A172 (cell line): Measurements from ENCODE around the gene CXCL8. TPM values are rescaled to one million over a fixed set of nuclear protein-coding genes. Genes with fewer than 3 reads are reported as not detected.
A peak's percentile ranks its signal among the peaks of the same experiment; 100 is the strongest.

Source experiments
- DNase-seq: peaks from one replicate; pipeline ENCODE4 v3.0.0-alpha.2; 2015; ENCODE audit warnings: low spot score
- total RNA-seq: library from RNA; depleted of rRNA; stranded (reverse); fragments of >200 nt; shearing (Covaris generic); gene quantifications from 2 replicates; pipeline ENCODE4 v1.2.3, GENCODE V29; 2014

CXCL8 gene
- total RNA-seq, 1 experiment from 2014 or later, result 0.09 TPM

DNA sequence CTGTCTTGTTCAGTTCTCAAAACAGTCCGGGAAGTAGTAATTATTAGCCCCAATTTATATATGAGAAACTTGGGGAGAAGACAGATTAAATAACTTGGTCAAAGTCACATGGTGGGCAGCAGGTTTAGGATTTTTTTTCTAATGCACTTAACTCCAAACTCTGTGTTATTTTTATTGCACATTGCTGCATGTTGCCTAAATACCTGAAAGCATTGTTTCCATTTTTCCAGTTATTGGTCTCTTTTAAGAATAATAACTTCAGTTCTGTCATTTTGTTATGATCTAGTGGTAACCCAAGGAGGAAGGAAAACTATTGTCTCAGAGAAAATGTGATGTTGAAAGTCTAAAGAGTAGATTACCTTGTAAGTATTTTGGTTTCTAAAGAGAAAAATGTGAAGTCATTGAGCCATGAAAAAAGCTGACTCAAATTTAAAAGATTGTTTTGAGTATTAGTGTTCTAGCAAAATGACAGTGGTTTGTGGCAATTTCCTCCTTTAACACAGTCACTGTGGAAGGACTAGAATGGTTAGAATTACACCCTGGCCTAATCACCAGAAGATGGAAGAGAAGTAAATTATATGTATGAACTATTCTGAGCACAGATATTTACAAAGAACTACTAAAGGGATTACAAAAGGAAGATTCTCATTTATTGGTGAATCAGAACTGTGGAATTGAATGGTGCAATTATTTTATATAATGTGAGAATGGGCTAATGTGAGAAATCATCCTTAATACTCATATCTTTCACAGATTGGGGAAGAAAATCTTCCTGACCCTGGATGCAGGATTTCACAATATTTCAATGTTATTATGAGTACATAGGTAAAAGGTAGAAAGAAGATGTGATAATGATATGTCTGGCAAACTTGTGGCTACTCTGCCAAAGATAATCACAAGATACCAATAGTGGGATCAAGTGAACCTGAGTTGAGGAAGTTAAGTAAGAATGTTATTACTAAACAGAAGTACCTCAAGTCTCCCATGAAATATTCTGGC is 21.7 kb upstream of the CXCL8 start:
- no peak for DNase-seq

DNA sequence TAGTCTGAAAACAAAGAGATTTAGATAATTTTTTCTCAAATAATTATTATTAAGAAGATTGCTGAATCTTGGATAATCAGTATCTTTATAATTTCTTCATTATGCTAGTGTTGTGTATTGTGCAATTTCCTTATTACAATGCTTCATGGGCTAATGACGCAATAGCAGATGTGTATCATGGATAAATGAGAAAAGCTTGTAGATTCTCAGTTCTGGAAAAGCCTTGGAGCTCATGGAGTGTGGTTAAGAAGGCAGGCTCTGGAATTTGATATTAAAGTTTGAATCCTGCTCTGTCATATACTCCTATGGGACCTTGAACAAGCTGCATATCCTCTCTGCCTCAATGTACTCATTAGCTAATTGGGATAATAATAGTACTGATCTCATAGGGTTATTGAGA is 18.9 kb upstream of the CXCL8 start:
- DNase-seq, result no peak

DNA sequence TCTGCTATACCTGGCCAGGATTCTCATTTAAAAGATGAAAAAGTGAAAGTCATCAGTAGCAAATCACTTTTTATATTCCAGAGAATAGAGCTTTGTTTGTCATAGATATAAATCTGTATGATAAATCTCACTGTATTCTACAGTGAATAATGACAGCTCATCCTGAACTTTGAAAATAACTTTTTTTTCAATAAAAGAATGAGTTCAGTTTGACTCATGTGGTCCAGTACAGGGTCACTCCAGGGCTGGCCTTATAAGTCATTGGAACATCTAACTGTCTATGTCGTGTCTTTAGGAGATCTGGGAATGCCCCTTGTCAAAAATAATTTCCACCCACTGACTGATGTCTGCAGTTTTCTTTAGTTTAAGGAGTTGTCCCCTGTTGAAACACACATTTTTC is 18.5 kb upstream of the CXCL8 start:
- DNase-seq, result no peak

DNA sequence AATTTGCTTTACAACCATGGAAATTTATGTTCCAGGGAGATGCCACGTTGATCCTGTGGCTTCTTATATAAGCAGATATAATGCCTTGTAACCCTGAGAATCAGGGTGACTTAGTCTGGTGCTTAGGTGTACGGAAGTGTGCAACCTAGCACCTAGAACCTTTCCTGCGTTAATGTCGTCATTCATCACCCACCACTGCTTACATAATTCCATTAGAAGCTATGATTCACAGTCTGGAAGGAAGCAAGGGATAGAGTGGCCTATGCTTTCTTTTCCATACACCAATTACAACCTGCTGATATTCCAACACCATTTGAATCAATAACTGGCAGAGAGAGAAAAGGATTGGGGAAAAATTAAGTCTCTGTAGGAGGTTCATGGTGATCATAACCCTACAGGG is 17.3 kb upstream of the CXCL8 start:
- no peak for DNase-seq

DNA sequence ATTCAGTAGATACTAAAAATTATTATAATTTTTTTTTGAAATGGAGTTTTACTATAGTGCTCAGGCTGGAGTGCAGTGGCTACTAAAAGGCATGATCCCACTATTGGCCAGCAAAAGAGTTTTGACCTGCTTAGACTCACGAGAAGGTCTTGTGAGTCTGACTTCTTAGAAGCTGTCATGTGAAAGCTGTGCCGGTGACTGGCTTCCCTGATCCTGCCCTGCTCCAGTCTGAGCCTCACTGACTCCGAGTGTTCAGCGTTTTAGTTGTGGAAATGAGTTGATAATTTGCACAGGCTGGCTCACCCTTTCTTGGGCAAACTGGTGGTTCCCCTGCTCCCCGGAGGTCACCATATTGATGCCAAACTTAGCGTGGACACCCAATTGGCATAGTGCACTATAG is 16.4 kb upstream of the CXCL8 start:
- DNase-seq, result no peak

DNA sequence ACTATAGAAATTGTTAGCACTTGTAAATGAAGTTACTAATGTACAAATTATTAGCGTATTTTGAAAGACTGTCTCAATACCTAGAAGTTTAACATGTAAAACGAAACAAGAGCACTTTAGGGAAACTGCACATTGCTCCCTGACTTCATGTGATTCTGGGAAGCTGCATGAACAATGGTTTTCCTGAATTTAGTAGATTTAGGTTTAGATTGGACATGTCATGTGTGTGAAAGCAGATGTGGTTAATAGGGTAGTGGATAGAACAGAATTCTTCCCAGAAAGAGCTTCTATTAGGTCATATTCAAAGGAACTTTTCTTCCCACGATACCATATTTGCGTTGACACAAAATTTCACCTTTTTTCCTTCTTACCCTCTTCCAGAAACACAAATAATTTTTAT is 14.9 kb upstream of the CXCL8 start:
- no peak for DNase-seq

DNA sequence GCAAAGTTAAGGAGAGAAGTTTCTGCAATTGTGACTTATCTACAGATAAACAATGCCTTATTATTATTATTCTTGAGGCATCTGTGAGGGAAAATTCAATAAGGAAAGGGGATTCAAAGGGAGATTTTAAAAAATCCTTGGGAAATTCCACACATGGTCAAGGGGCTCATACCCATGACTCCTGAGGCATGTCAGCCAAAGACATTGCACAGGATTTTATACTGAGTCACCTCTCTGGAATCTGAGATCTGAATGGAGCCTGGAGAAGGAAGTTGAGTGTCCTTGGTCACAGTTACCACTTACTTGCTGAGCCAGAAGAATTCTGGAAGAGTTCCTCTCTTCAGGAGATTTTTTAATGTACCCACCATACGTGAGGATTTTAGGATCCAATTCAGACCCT is 14.4 kb upstream of the CXCL8 start:
- peak; percentile 79 for DNase-seq

DNA sequence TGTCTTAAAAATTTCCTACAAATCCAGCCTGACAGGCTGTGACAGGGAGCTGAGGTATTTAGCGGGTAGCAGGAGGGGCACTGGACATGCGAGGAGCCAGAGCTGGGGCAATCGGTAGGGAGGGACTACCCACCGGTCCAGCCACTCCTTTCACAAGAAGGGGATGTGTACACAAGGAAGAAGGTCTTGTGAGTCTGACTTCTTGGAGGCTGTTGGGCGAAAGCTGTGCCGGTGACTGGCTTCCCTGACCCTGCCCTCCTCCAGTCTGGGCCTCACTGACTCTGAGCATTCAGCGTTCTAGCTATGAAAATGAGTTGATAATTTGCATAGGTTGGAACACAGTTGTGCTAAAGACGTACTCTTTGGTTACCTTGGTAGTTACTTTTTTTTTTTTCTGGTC is 12.7 kb upstream of the CXCL8 start:
- DNase-seq, result no peak

DNA sequence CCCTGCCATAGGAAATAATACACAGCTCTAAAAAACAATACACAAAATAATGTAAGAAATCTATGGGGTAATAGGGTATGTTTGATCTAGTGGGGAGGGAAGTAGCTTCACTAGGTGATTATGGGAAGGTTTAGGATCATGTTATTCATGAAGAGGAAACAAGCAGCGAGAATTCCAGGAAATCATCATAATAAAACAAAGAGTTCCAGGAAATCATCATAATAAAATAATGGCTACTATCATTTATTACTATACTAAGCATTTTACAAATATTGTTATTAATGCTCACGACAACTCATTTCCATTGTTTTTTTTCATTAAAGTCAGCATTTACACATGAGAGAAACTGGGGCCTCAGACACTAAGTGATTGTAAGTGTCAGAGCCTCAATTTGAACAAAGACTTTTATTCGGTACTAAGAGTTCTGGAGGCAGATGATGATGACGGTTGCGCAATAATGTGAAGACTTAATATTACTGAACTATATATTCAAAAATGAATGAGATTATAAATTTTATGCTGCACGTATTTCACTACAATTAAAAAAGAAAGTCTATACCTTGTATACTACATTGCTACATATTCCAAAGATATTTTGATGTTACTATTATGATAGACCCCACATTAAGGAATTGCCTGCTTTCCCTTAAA is 12.2 kb upstream of the CXCL8 start:
- no peak for DNase-seq

DNA sequence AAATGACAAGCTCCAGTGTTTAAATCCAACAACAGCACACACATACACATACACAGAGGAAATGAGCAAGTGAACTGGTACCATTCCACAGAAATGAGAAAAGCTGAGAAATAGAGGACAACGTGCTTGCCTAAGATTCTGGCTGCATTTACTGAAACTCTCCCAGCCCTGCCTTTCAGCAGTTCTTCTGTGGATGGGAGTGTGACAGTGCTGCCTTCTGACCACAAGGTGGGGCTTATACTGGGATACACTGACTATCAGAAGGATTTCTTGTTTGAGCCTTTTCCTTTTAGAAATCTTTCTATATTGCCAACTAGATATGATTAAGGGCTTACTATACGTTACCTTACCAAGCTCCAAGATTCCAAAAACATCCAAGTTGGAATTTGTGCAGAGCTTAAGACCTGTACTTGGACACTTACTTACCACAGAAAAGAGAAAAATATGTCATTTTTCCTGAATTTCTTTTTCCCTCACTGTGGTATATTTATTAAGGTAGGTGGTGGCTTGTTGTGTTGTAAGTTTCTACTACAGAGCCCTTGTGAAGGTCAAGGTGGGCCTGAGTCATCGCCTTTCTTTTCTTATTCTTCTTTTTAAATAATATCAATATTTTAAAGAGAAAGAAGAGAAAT is 10.7 kb upstream of the CXCL8 start:
- peak; percentile 58 for DNase-seq

DNA sequence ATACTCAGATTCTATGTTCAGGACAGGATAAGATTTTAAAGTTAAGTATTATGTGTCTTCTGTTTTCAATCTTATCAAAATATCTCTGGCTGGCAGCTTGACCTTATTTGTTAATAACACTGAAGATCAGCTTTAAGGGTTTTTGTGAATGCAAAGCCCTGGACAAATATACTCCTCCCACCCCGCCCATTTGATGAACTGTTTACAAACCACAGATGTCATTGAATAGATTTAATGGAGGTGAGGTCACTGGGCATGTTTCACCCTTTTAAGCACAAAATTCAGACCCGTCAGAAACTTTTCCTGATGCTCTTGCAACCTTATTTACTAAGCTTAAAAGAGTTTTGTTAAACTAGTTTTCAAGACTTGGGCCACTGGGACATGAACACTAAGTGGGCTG is 10.1 kb upstream of the CXCL8 start:
- DNase-seq, result peak; percentile 50

DNA sequence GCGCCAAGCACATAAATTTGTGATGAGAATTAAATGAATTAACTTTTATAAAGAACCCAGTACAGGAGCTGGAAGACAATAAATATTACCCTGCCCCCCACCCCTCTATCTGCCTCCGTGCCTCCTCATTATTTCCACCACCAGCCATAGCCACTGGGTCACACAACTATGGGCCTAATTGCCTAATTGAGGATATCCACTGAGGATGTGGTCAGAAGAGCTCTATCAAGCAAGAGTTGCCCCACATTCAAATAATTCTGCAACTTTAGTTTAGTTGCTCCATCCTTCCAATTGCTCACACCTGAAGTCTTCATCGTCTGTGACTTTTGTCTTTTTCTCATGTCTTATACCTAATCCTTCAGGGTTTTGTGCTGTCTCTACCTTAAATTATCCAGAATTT is 9.5 kb upstream of the CXCL8 start:
- DNase-seq, result no peak

DNA sequence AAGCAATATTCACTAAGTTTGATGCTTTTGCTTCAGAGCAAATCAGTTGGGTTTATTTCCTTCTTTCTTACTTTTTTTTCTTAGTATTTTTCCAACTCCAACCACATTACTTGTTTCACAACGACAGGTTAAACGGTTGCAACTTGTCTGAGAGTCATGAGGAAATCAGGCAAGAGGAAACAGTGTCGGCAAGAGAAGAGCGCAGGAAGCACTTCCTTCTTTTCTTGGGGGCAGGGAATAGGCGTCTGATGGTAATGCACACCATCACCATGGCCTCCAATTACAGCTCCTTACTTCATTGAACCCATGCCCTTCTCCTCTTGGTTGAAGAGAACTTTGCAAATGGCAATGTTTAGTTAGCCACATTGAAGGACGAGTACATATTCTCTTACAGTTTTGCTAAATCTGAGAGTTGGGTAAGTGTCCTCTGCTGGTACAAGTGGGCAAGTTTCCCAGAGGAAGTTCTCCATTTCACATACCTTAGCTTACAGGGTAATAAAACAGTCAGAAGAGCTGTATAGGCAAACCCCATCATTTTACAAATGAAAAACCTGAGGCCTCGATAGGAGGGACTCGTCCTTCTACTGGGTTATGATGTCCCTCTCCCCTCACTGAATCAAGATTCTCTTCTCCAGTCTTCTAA is 8.3 kb upstream of the CXCL8 start:
- DNase-seq, result no peak

DNA sequence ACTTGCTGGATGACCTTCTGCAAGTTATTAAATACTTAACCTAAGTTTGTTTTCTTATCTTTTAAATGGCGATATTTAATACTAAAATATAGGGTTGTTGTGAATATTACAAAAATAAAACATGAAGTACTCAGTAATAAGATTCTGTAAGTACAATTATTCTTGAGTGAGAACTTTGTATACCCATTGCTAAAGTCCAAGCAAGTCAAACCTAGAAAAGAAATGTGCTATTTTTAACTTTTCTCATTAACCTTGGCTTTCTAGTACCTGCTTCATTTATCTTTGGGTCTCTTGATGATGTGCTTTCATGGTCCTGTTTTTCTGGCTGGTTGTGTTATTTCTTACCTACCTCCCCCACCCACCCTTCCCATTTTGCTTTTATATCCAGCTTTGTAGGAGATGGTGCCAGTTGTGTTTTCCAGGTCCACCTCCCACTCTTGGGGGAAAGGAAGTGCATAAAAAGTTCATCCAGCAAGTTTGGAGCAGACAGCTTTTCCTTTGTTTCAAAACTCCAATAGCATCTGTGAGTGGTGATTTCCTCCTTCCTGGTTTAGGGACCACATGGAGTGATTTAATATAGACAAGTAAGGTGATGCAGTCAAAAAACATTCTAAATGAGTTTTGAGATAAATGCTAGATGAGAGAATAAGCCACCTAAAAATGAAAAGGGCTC is 7.5 kb upstream of the CXCL8 start:
- no peak for DNase-seq

DNA sequence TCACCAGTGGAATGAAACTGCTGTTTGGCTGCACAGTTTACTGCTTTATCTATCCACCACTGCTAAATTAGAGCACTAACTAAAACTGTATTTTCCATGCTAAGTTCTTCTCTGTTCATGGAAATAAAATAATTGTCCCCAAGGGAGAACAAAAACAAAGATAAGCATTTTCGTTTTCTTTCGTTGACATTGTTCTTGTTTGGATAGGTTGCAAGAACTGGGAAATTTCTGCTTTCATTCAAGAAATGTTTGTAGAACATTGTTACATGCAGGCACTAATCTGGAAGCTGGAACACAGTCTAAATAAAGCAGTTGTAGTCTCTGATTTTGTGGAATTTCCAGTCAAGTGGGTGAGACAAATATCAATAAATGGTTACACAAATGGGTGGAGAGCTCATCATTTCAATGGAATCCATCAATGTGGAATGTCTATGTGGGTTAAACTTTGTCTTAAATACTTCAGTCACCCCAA is 5.8 kb upstream of the CXCL8 start:
- DNase-seq, result no peak

DNA sequence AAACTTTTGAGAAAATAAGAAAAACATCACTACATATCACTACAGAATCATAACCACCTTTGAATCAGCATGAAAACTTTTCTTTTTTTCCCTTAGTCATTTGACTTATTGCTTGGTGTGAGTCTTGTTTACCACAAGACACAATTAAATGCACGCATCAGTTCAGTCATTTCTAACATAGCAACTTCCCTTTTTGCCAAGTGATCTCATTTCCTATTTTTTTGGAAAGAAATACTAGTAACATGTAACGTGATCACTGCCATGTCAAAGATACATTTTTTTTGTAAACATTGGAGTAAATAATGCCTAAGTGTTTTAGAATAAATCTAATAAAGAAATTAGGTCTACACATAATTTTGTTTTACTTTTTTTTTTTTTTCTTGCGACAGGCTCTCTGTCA is 5.1 kb upstream of the CXCL8 start:
- peak; percentile 17 for DNase-seq

DNA sequence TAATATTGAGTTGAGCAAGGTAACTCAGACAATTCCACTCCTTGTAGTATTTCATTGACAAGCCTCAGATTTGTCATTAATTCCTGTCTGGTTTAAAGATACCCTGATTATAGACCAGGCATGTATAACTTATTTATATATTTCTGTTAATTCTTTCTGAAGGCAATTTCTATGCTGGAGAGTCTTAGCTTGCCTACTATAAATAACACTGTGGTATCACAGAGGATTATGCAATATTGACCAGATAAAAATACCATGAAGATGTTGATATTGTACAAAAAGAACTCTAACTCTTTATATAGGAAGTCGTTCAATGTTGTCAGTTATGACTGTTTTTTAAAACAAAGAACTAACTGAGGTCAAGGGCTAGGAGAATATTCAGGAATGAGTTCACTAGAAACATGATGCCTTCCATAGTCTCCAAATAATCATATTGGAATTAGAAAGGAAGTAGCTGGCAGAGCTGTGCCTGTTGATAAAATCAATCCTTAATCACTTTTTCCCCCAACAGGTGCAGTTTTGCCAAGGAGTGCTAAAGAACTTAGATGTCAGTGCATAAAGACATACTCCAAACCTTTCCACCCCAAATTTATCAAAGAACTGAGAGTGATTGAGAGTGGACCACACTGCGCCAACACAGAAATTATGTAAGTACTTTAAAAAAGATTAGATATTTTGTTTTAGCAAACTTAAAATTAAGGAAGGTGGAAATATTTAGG is 821 bp downstream of the CXCL8 start:
- no peak for DNase-seq

DNA sequence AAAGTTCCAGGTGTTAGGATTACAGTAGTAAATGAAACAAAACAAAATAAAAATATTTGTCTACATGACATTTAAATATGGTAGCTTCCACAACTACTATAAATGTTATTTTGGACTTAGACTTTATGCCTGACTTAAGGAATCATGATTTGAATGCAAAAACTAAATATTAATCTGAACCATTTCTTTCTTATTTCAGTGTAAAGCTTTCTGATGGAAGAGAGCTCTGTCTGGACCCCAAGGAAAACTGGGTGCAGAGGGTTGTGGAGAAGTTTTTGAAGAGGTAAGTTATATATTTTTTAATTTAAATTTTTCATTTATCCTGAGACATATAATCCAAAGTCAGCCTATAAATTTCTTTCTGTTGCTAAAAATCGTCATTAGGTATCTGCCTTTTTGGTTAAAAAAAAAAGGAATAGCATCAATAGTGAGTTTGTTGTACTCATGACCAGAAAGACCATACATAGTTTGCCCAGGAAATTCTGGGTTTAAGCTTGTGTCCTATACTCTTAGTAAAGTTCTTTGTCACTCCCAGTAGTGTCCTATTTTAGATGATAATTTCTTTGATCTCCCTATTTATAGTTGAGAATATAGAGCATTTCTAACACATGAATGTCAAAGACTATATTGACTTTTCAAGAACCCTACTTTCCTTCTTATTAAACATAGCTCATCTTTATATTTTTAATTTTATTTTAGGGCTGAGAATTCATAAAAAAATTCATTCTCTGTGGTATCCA is 1.6 kb downstream of the CXCL8 start:
- DNase-seq, result no peak

DNA sequence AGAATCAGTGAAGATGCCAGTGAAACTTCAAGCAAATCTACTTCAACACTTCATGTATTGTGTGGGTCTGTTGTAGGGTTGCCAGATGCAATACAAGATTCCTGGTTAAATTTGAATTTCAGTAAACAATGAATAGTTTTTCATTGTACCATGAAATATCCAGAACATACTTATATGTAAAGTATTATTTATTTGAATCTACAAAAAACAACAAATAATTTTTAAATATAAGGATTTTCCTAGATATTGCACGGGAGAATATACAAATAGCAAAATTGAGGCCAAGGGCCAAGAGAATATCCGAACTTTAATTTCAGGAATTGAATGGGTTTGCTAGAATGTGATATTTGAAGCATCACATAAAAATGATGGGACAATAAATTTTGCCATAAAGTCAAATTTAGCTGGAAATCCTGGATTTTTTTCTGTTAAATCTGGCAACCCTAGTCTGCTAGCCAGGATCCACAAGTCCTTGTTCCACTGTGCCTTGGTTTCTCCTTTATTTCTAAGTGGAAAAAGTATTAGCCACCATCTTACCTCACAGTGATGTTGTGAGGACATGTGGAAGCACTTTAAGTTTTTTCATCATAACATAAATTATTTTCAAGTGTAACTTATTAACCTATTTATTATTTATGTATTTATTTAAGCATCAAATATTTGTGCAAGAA is 2.3 kb downstream of the CXCL8 start:
- DNase-seq, result no peak

DNA sequence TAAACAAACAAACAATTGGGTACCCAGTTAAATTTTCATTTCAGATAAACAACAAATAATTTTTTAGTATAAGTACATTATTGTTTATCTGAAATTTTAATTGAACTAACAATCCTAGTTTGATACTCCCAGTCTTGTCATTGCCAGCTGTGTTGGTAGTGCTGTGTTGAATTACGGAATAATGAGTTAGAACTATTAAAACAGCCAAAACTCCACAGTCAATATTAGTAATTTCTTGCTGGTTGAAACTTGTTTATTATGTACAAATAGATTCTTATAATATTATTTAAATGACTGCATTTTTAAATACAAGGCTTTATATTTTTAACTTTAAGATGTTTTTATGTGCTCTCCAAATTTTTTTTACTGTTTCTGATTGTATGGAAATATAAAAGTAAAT is 2.9 kb downstream of the CXCL8 start:
- no peak for DNase-seq
